Lung (tissue), 12 donors: Measurements from ENCODE around the gene FOXN3. TPM values are rescaled to one million over a fixed set of nuclear protein-coding genes. Genes with fewer than 3 reads are reported as not detected.
"Not testable (repeated sequence)": the region's sequence is repeated elsewhere in the genome, so short reads cannot be mapped to it uniquely, and the experiment has no call there.

Experiments
- ATAC-seq: fragments of 200-7000 bp; cut with Tn5 transposase; one replicate; pipeline ENCODE4 v1.9.1; 2020; ENCODE audit warnings: moderate number of reproducible peaks; ENCODE audit not compliant: insufficient read depth, low FRiP score
- DNase-seq, 3 donors: peaks; one replicate each; pipeline ENCODE4 v3.0.0-alpha.2; 2013 to 2017
- H3K27ac ChIP-seq, 2 donors: one replicate each; pipeline ENCODE4 v1.5.1; 2013; ENCODE audit warnings: mild to moderate bottlenecking in 2 of 2, moderate library complexity in 2 of 2, control low read depth in 1 of 2, inconsistent platforms in 1 of 2, low read depth in 1 of 2, low read length in 1 of 2
- H3K27me3 ChIP-seq, 3 donors: one replicate each; pipeline ENCODE4 v1.5.1; 2013; ENCODE audit warnings: low read length in 2 of 3; ENCODE audit not compliant: control insufficient read depth in 3 of 3, insufficient read depth in 3 of 3
- H3K36me3 ChIP-seq, 4 donors: one replicate each; pipeline ENCODE4 v1.5.1; 2013; ENCODE audit warnings: low read length in 4 of 4, mild to moderate bottlenecking in 1 of 4, moderate library complexity in 1 of 4; ENCODE audit not compliant: control insufficient read depth in 4 of 4, insufficient read depth in 4 of 4
- H3K4me1 ChIP-seq, 5 donors: one replicate each; pipeline ENCODE4 v1.5.1; 2013; ENCODE audit warnings: low read length in 5 of 5, mild to moderate bottlenecking in 2 of 5, moderate library complexity in 1 of 5; ENCODE audit not compliant: control insufficient read depth in 5 of 5, insufficient read depth in 5 of 5
- H3K4me3 ChIP-seq: one replicate; pipeline ENCODE4 v1.5.1; 2013; ENCODE audit warnings: mild to moderate bottlenecking, control low read depth, moderate library complexity
- H3K9ac ChIP-seq, 2 donors: one replicate each; pipeline ENCODE4 v1.5.1; 2013; ENCODE audit warnings: low read length in 2 of 2, control low read depth in 1 of 2; ENCODE audit not compliant: insufficient read depth in 1 of 2
- H3K9me3 ChIP-seq, 4 donors: one replicate each; pipeline ENCODE4 v1.5.1; 2013; ENCODE audit warnings: low read length in 3 of 4, mild to moderate bottlenecking in 1 of 4, moderate library complexity in 1 of 4; ENCODE audit not compliant: control insufficient read depth in 4 of 4, insufficient read depth in 3 of 4
- WGBS, 2 donors: extraction: QIAGEN DNeasy Blood & Tissue Kit; methylation state at CpG; one replicate each; pipeline ENCODE4 v1.1.7; 2013; 5-methylcytosine and 5-hydroxymethylcytosine counted together
- polyA plus RNA-seq, 2 donors: library from polyadenylated mRNA; stranded (reverse); fragments of 200-250 nt; gene quantifications; one replicate each; pipeline ENCODE4 v1.2.1, GENCODE V29; 2013
- total RNA-seq, 2 donors: library from RNA; depleted of rRNA in 1 of 2; stranded (reverse); fragments of >200 nt in 1 of 2; gene quantifications; one replicate each; pipeline ENCODE4 v1.2.1, GENCODE V29; 2014 to 2021
- TF ChIP-seq, protein P1 (sequence below): IDR thresholded peaks from 2 replicates; pipeline ENCODE4 v1.5.1; 2012; ENCODE audit warnings: mild to moderate bottlenecking; ENCODE audit errors: control extremely low read depth, extremely low read depth
- donor health status: control.
- donor health status: control.
- donor health status: Bipolar disorder and iron deficiency.
- donor health status: healthy.
- donor health status: DM: yes; HTN: yes; CAD: no.

The FOXN3 gene
- total and polyA plus RNA-seq, 4 donors, result 12.7 to 69.7 (median 34.9) TPM

- TF ChIP-seq, protein P1, sequence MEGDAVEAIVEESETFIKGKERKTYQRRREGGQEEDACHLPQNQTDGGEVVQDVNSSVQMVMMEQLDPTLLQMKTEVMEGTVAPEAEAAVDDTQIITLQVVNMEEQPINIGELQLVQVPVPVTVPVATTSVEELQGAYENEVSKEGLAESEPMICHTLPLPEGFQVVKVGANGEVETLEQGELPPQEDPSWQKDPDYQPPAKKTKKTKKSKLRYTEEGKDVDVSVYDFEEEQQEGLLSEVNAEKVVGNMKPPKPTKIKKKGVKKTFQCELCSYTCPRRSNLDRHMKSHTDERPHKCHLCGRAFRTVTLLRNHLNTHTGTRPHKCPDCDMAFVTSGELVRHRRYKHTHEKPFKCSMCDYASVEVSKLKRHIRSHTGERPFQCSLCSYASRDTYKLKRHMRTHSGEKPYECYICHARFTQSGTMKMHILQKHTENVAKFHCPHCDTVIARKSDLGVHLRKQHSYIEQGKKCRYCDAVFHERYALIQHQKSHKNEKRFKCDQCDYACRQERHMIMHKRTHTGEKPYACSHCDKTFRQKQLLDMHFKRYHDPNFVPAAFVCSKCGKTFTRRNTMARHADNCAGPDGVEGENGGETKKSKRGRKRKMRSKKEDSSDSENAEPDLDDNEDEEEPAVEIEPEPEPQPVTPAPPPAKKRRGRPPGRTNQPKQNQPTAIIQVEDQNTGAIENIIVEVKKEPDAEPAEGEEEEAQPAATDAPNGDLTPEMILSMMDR, result no peak
- no peak for DNase-seq
- Histone ChIP-seq H3K9ac (no peak overlapping the region), H3K27ac (no peak overlapping the region), H3K27me3 (no peaks in the 10 kb centered on the region), H3K4me3 (no peak overlapping the region), H3K36me3 (peaks cover 0 to 8% (median 5%) of the 10 kb centered on the region in 4 donors), H3K4me1 (no peaks in the 10 kb centered on the region), H3K9me3 (no peaks in the 10 kb centered on the region)
- WGBS, 2 donors, result 92 to 94% methylated on average over 5 of the region's 5 CpGs
- ATAC-seq, result no peak
Observed at GRCh38 chr14:89155491-89155890, 261.5 kb downstream of the FOXN3 start.

DNA sequence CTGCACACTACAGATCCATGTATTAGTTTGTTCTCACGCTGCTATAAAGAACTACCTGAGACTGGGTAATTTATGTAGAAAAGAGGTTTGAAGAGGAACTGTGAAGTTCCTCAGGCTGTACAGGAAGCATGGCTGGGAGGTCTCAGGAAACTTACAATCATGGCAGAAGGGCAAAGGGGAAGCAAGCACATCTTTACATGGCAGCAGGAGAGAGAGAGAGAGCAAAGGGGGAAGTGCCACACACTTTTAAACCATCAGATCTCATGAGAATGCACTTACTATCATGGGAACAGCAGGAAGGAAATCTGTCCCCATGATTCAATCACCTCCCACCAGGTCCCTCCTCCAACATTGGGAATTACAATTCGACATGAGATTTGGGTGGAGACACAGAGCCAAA is 265.3 kb downstream of the FOXN3 start:
- H3K9me3 ChIP-seq, H3K27me3 ChIP-seq, H3K9ac ChIP-seq, DNase-seq, H3K27ac ChIP-seq, H3K4me3 ChIP-seq, ATAC-seq, H3K36me3 ChIP-seq, H3K4me1 ChIP-seq: not testable (repeated sequence)
- WGBS, 2 donors, result 85 to 92% methylated on average over 2 of the region's 2 CpGs

DNA sequence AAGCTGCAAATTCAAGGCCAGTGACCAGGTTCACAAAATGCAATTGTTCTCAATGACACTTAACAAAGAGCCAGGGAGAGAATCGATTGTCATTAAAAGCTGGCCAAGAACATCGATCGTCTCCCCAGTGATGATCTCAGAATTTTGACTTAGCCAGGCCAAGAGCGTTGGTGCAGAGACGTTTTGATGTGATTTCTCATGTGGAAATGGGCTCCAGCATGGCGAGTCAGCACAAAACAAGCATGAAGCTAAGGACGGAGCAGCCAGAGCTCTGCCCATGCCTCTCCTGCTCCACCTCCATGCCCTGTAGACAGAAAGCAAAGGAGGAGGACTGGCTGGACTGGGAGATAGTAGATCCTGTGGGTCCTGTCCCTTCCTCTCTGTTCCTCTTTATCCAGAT is 270.8 kb downstream of the FOXN3 start:
- TF ChIP-seq, protein P1, result no peak
- 86 to 90% methylated on average over 7 of the region's 7 CpGs for WGBS, 2 donors
- no peaks in the 10 kb centered on the region for H3K4me1 ChIP-seq

GRCh38 chr14:89144642-89145041 is 272.4 kb downstream of the FOXN3 start:
- Histone ChIP-seq H3K4me1 (no peaks in the 10 kb centered on the region), H3K27ac (no peak overlapping the region), H3K9me3 (no peaks in the 10 kb centered on the region), H3K36me3 (no peaks in the 10 kb centered on the region), H3K27me3 (no peaks in the 10 kb centered on the region), H3K4me3 (no peak overlapping the region), H3K9ac (no peak overlapping the region)
- DNase-seq, result no peak
- WGBS, 2 donors, result 86 to 94% methylated on average over 5 of the region's 5 CpGs
- no peak for ATAC-seq
- TF ChIP-seq, protein P1, result no peak

More for the DNA sequence above, 270.8 kb downstream of the FOXN3 start:
- H3K27ac ChIP-seq, result no peak overlapping the region
- no peak overlapping the region for H3K4me3 ChIP-seq
- no peaks in the 10 kb centered on the region for H3K27me3 ChIP-seq
- H3K9ac ChIP-seq, result no peak overlapping the region
- H3K36me3 ChIP-seq, result no peaks in the 10 kb centered on the region
- H3K9me3 ChIP-seq, result no peaks in the 10 kb centered on the region
- ATAC-seq, result no peak
- no peak for DNase-seq
